HCT116 (cell line): ENCODE measurements around the gene DBN1.

Experiments
- ATF3 ChIP-seq: IDR thresholded peaks from 2 replicates; pipeline ENCODE4 v1.6.1; 2012
- CTCF ChIP-seq, 3 experiments: fragments of 200-600 bp in 1 of 3; sonication (generic) in 1 of 3; IDR thresholded peaks in 2 of 3; conservative IDR thresholded peaks in 1 of 3; 2 replicates each; pipeline ENCODE4 v1.5.1; 2012 to 2017; ENCODE audit warnings: low read depth in 2 of 3, low read length in 2 of 3, antibody characterized with exemption in 1 of 3, borderline replicate concordance in 1 of 3, control low read depth in 1 of 3, mild to moderate bottlenecking in 1 of 3, mixed read lengths in 1 of 3, mixed run types in 1 of 3, moderate library complexity in 1 of 3; ENCODE audit not compliant: insufficient read depth in 1 of 3
- EGR1 ChIP-seq: IDR thresholded peaks from 2 replicates; pipeline ENCODE4 v1.6.1; 2012; ENCODE audit warnings: low read depth
- MAX ChIP-seq: IDR thresholded peaks from 2 replicates; pipeline ENCODE4 v1.6.1; 2012
- POLR2A ChIP-seq: IDR thresholded peaks from 2 replicates; pipeline ENCODE4 v1.7.0; 2011; ENCODE audit warnings: borderline replicate concordance; ENCODE audit not compliant: insufficient read depth, insufficient read length; ENCODE audit errors: extremely low read depth
- POLR2AphosphoS5 ChIP-seq: IDR thresholded peaks from 2 replicates; pipeline ENCODE4 v1.6.1; 2011; ENCODE audit warnings: mild to moderate bottlenecking, low read depth, low read length, moderate library complexity
- SRF ChIP-seq: IDR thresholded peaks from 2 replicates; pipeline ENCODE4 v1.6.1; 2012; ENCODE audit warnings: low read depth
- YY1 ChIP-seq: IDR thresholded peaks from 2 replicates; pipeline ENCODE4 v1.6.1; 2011; ENCODE audit warnings: low read length, low read depth, moderate library complexity, mild to moderate bottlenecking; ENCODE audit not compliant: insufficient replicate concordance; ENCODE audit errors: extremely low read depth
- ZBTB33 ChIP-seq: IDR thresholded peaks from 2 replicates; pipeline ENCODE4 v1.6.1; 2011; ENCODE audit warnings: mild to moderate bottlenecking, low read length, moderate library complexity; ENCODE audit not compliant: insufficient replicate concordance; ENCODE audit errors: extremely low read depth
- ZFX ChIP-seq: fragments of 450-650 bp; IDR thresholded peaks from 2 replicates; pipeline ENCODE4 v1.6.1; 2017

GRCh38 chr5:177511796-177512675 lies 38.6 kb upstream of the DBN1 start:
- TF ChIP-seq CTCF (IDR thresholded peaks at IDR 0.05 in 2 of 3, conservative IDR thresholded peaks at IDR 0.05 in 1 of 3; ENCODE audit: borderline replicate concordance in 1 of 3, insufficient read depth in 1 of 3, low read depth in 2 of 3, low read length in 2 of 3) = no peak
- no peak for TF ChIP-seq POLR2AphosphoS5
- no peak for TF ChIP-seq SRF
- TF ChIP-seq POLR2A = no peak
- no peak for TF ChIP-seq MAX
- TF ChIP-seq YY1 = no peak
- TF ChIP-seq ATF3 = no peak
- TF ChIP-seq EGR1 = no peak
- TF ChIP-seq ZBTB33 = no peak
- no peak for TF ChIP-seq ZFX
